NCI-H2196 treated with DMSO at 0.1 percent for 48 hours (cell line): ENCODE results near the gene KBTBD8.

ENCODE experiments used
- DNase-seq: peaks from one replicate; lab custom pipeline; 2025; ENCODE audit not compliant: unreplicated experiment; lab: John Stamatoyannopoulos, UW

KBTBD8 gene

GRCh38 chr3:67031986-67032385, 33.9 kb downstream of the KBTBD8 start:
- no peak for DNase-seq

GRCh38 chr3:67033079-67033478, 35.0 kb downstream of the KBTBD8 start:
- DNase-seq, result no peak

GRCh38 chr3:67034371-67034770, 36.3 kb downstream of the KBTBD8 start:
- DNase-seq, result no peak

GRCh38 chr3:67037615-67038014, 39.5 kb downstream of the KBTBD8 start:
- DNase-seq, result no peak

- DNase-seq, result no peak
Measured at GRCh38 chr3:67044295-67044694, 46.2 kb downstream of the KBTBD8 start.

GRCh38 chr3:67044955-67045354, 46.8 kb downstream of the KBTBD8 start:
- no peak for DNase-seq

GRCh38 chr3:67045711-67046465, 47.8 kb downstream of the KBTBD8 start:
- DNase-seq, result no peak

- no peak for DNase-seq
Measured at GRCh38 chr3:67047051-67047450, 48.9 kb downstream of the KBTBD8 start.

GRCh38 chr3:67048067-67048714, 50.1 kb downstream of the KBTBD8 start:
- no peak for DNase-seq

GRCh38 chr3:67048715-67049074, 50.6 kb downstream of the KBTBD8 start:
- no peak for DNase-seq

GRCh38 chr3:67059443-67059842, 61.3 kb downstream of the KBTBD8 start:
- no peak for DNase-seq
